GM12865 (cell line): ENCODE results near the gene MYO18A.
A peak's percentile ranks its signal among the peaks of the same experiment; 100 is the strongest.
"Not testable (repeated sequence)": the region's sequence is repeated elsewhere in the genome, so short reads cannot be mapped to it uniquely, and the experiment has no call there.

Source experiments
- DNase-seq: peaks from one replicate; pipeline ENCODE4 v3.0.0; 2010; ENCODE audit warnings: low read depth
- H3K4me3 ChIP-seq: 2 replicates; pipeline ENCODE4 v1.5.1; 2011; ENCODE audit warnings: mild to moderate bottlenecking, low read depth, low read length, control low read depth
- CTCF ChIP-seq: IDR thresholded peaks from 2 replicates; pipeline ENCODE4 v1.5.1; 2011; ENCODE audit warnings: low read length, control low read depth, low read depth, inconsistent platforms; ENCODE audit not compliant: insufficient read depth; ENCODE audit errors: missing control alignments

Gene MYO18A

GRCh38 chr17:29150161-29150560 lies 30.0 kb downstream of the MYO18A start:
- no peak for TF ChIP-seq CTCF
- H3K4me3 ChIP-seq: no peak overlapping the region
- peak; percentile 30 for DNase-seq

GRCh38 chr17:29149431-29150064 lies 30.6 kb downstream of the MYO18A start:
- DNase-seq: peak; percentile 84
- H3K4me3 ChIP-seq: peak overlapping the region; percentile 63
- TF ChIP-seq CTCF: no peak

GRCh38 chr17:29148790-29149430 lies 31.3 kb downstream of the MYO18A start:
- peak; percentile 97 for DNase-seq

GRCh38 chr17:29148257-29148789 lies 31.9 kb downstream of the MYO18A start:
- H3K4me3 ChIP-seq: peak overlapping the region; percentile 57
- no peak for TF ChIP-seq CTCF
- DNase-seq: peak; percentile 32

More at GRCh38 chr17:29148790-29149430, 31.3 kb downstream of the MYO18A start:
- TF ChIP-seq CTCF: peak; percentile 98
- peak overlapping the region; percentile 63 for H3K4me3 ChIP-seq

GRCh38 chr17:29147682-29148081 lies 32.5 kb downstream of the MYO18A start:
- DNase-seq: no peak
- TF ChIP-seq CTCF: no peak
- no peak overlapping the region for H3K4me3 ChIP-seq

GRCh38 chr17:29147228-29147627 lies 33.0 kb downstream of the MYO18A start:
- not testable (repeated sequence) for H3K4me3 ChIP-seq, DNase-seq

GRCh38 chr17:29146369-29146972 lies 33.7 kb downstream of the MYO18A start:
- peak; percentile 18 for DNase-seq
- H3K4me3 ChIP-seq: no peak overlapping the region
- no peak for TF ChIP-seq CTCF
